GM23248 (cell line): ENCODE measurements around the gene SYNDIG1. TPM values are rescaled to one million over a fixed set of nuclear protein-coding genes. Genes with fewer than 3 reads are reported as not detected.

Source experiments
- DNase-seq: peaks from one replicate; pipeline ENCODE4 v3.0.0-alpha.2; 2015
- H2AFZ ChIP-seq: fragments of 200-600 bp; sonication (generic); 2 replicates; pipeline ENCODE4 v1.6.1; 2016; ENCODE audit warnings: antibody characterized with exemption
- H3F3A ChIP-seq: fragments of 200-600 bp; sonication (generic); 2 replicates; pipeline ENCODE4 v1.6.1; 2016; ENCODE audit warnings: mild to moderate bottlenecking, antibody characterized with exemption, mixed run types; ENCODE audit not compliant: insufficient read depth
- H3K27ac ChIP-seq: fragments of 200-600 bp; sonication (generic); 2 replicates; pipeline ENCODE4 v1.5.1; 2016; ENCODE audit warnings: mild to moderate bottlenecking
- H3K27me3 ChIP-seq: fragments of 200-600 bp; sonication (generic); replicated peaks from 2 replicates; pipeline ENCODE4 v1.6.1; 2016; ENCODE audit warnings: mild to moderate bottlenecking; ENCODE audit not compliant: insufficient read depth
- H3K36me3 ChIP-seq: fragments of 200-600 bp; sonication (generic); 2 replicates; pipeline ENCODE4 v1.6.1; 2016; ENCODE audit warnings: low read depth, mild to moderate bottlenecking
- H3K4me1 ChIP-seq: fragments of 200-600 bp; sonication (generic); 2 replicates; pipeline ENCODE4 v1.6.1; 2016; ENCODE audit warnings: mild to moderate bottlenecking; ENCODE audit not compliant: insufficient read depth
- H3K4me2 ChIP-seq: fragments of 200-600 bp; sonication (generic); one replicate; pipeline ENCODE4 v1.6.1; 2016; ENCODE audit warnings: mild to moderate bottlenecking; ENCODE audit not compliant: unreplicated experiment
- H3K4me3 ChIP-seq: fragments of 200-600 bp; sonication (generic); 2 replicates; pipeline ENCODE4 v1.5.1; 2016; ENCODE audit warnings: mild to moderate bottlenecking
- H3K79me2 ChIP-seq: fragments of 200-600 bp; sonication (generic); 2 replicates; pipeline ENCODE4 v1.6.1; 2016; ENCODE audit warnings: mild to moderate bottlenecking; ENCODE audit not compliant: insufficient read depth
- H3K9ac ChIP-seq: fragments of 200-600 bp; sonication (generic); 2 replicates; pipeline ENCODE4 v1.6.1; 2016; ENCODE audit warnings: mild to moderate bottlenecking
- H3K9me2 ChIP-seq: fragments of 200-600 bp; sonication (generic); 2 replicates; pipeline ENCODE4 v1.6.1; 2016; ENCODE audit warnings: mixed run types, mild to moderate bottlenecking, moderate library complexity; ENCODE audit not compliant: insufficient read depth
- H3K9me3 ChIP-seq: fragments of 200-600 bp; sonication (generic); one replicate; pipeline ENCODE4 v1.6.1; 2017; ENCODE audit warnings: low read depth
- H4K20me1 ChIP-seq: fragments of 200-600 bp; sonication (generic); 2 replicates; pipeline ENCODE4 v1.6.0; 2016; ENCODE audit not compliant: insufficient read depth
- EZH2 ChIP-seq: fragments of 200-600 bp; sonication (generic); IDR thresholded peaks from 2 replicates; pipeline ENCODE4 v1.6.1; 2018; ENCODE audit warnings: antibody characterized with exemption, mild to moderate bottlenecking; ENCODE audit not compliant: insufficient read depth, poor library complexity, severe bottlenecking
- EZH2phosphoT487 ChIP-seq: fragments of 200-600 bp; sonication (generic); IDR thresholded peaks from 2 replicates; pipeline ENCODE4 v1.6.1; 2018; ENCODE audit warnings: antibody characterized with exemption, moderate library complexity, mild to moderate bottlenecking, low read depth; ENCODE audit not compliant: insufficient read depth
- WGBS, 2 experiments: methylation state at CpG; one replicate each; pipeline ENCODE4 v1.1.6; 2015 to 2017; ENCODE audit warnings: low lambda C conversion rate in 2 of 2, low coverage in 1 of 2; ENCODE audit errors: missing lambda C conversion rate in 2 of 2; 5-methylcytosine and 5-hydroxymethylcytosine counted together
- in situ Hi-C: fragments of 300-500 bp; cut with MboI; formaldehyde crosslinking; loops from 2 replicates; pipeline ENCODE4 v1.15.0; 2020
- polyA plus RNA-seq: library from polyadenylated mRNA; unstranded; fragments of >200 nt; fragmentation: Nextera tagmentation; extraction: Ambion mirVana; gene quantifications from 2 replicates; pipeline ENCODE4 v1.2.1, GENCODE V29; 2016
- total RNA-seq: library from RNA; depleted of rRNA; stranded (reverse); fragments of >200 nt; shearing (Covaris generic); gene quantifications from 2 replicates; pipeline ENCODE4 v1.2.3, GENCODE V29; 2014

SYNDIG1 gene
- total and polyA plus RNA-seq, 2 experiments from 2014 or later, result 1.6 to 2.6 TPM

GRCh38 chr20:24662752-24663365 lies 193.4 kb downstream of the SYNDIG1 start:
- Histone ChIP-seq H3K9ac (no peak overlapping the region), H3K27me3 (0 out of 2 replicates have a peak, but pooled peaks cover 3% of the 10 kb centered on the region), H3F3A (no peaks in the 10 kb centered on the region), H3K79me2 (no peaks in the 10 kb centered on the region), H3K4me1 (no peaks in the 10 kb centered on the region; the same call in 1 of the 2 replicates), H3K4me2 (no peak overlapping the region), H3K9me2 (no peaks in the 10 kb centered on the region), H3K9me3 (no peaks in the 10 kb centered on the region), H2AFZ (no peak overlapping the region), H3K4me3 (no peak overlapping the region), H4K20me1 (no peaks in the 10 kb centered on the region), H3K36me3 (no peaks in the 10 kb centered on the region), H3K27ac (no peak overlapping the region)
- TF ChIP-seq EZH2phosphoT487, result no peak
- DNase-seq, result peak; percentile 50
- WGBS, 2 experiments, result 8 to 12% methylated on average over 11 of the region's 11 CpGs
- in situ Hi-C loops, result no loop called here

DNA sequence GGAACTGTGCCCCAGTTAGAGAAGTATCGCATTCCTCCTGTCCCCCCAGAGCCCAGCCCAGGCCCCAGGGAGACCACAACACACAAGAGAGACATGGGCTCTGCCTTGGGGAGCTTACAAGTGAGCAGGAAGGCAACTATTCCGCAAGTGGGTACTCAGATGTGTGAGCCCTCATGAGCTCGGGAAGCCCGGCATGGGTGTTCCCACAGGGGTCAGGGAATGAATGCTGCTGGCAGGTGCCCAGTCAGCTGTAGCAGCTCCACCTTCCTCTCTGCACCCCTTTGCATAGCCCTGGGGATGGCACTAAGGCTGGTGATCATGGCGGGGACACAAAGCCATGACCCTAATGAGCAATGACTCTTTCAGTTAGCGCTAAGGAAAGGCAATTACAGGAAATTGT lies 194.1 kb downstream of the SYNDIG1 start:
- Histone ChIP-seq H3K27me3 (0 out of 2 replicates have a peak, but pooled peaks cover 3% of the 10 kb centered on the region), H3K79me2 (no peaks in the 10 kb centered on the region), H3K4me2 (no peak overlapping the region), H3K4me1 (no peaks in the 10 kb centered on the region; the same call in 1 of the 2 replicates), H3K36me3 (no peaks in the 10 kb centered on the region), H2AFZ (no peak overlapping the region), H3K9me2 (no peaks in the 10 kb centered on the region), H3K9me3 (no peaks in the 10 kb centered on the region), H3K4me3 (no peak overlapping the region), H3K9ac (no peak overlapping the region), H3K27ac (no peak overlapping the region), H4K20me1 (no peaks in the 10 kb centered on the region), H3F3A (no peaks in the 10 kb centered on the region)
- no peak for TF ChIP-seq EZH2
- no peak for TF ChIP-seq EZH2phosphoT487
- no peak for DNase-seq
- WGBS, 2 experiments, result 94 to 97% methylated on average over 6 of the region's 6 CpGs
- in situ Hi-C loops, result no loop called here

DNA sequence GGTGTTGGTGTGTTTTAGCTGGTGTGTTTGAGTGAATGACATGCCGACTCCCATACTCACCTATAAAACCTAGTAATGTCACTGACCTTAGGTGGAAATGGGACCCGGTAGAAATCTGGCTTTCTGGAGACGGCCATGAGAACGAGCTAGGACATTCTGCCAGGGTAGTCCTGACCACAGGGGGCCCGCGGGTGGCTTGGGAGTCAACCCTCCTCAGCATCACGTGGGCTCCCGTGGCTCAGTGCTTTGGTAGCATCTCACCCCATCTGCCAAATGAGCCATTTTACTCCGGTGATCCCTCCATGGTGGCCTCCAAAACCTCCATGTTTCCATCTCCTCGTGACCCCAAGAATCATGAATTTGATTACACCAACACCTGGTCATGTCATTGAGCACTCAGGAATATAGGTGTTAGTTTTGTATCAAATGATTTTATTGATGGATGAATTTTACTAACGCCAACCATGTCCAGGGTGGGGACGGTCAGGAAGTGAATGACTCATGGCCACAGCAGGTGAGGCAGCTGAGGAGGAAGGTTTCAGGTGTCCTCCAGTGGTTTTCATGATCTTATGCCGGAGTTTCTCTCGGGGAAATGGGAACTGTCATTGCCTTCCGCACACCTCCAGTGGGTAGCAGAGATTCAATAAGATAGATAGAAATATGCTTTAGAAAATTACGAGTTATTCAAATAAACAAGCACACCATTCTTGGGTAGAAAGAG lies 195.0 kb downstream of the SYNDIG1 start:
- Histone ChIP-seq H3K9ac (no peak overlapping the region), H3K27ac (no peak overlapping the region), H4K20me1 (no peaks in the 10 kb centered on the region), H3K9me2 (no peaks in the 10 kb centered on the region), H3K9me3 (no peaks in the 10 kb centered on the region), H3F3A (no peaks in the 10 kb centered on the region), H3K4me2 (no peak overlapping the region), H3K4me1 (no peaks in the 10 kb centered on the region; the same call in 1 of the 2 replicates), H3K79me2 (no peaks in the 10 kb centered on the region), H3K27me3 (0 out of 2 replicates have a peak, but pooled peaks cover 3% of the 10 kb centered on the region), H3K4me3 (no peak overlapping the region), H3K36me3 (no peaks in the 10 kb centered on the region), H2AFZ (no peak overlapping the region)
- no peak for TF ChIP-seq EZH2phosphoT487
- TF ChIP-seq EZH2, result no peak
- 89% methylated on average over 16 of the region's 16 CpGs for WGBS, 2 experiments
- DNase-seq, result no peak
- in situ Hi-C loops, result no loop called here

DNA sequence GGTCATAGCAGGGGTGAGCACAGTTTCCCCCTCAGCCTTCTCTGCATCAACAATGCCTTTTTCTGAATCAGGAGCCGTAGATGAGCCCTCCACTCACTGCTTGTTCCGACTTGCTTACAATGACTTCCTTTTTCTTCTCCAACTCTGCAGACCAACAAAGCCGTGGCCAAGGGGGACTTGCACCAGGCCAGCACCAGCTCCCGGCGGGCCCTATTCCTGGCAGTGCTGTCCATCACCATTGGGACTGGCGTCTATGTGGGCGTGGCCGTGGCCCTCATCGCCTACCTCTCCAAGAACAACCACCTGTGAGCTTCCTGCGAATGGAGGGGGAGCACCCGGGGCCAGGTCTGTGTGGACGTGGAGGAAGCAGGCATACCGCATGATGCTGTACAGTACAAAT lies 195.8 kb downstream of the SYNDIG1 start:
- H3K4me1 ChIP-seq, result no peaks in the 10 kb centered on the region; the same call in 1 of the 2 replicates
- no peak overlapping the region for H3K27ac ChIP-seq
- H3K9me3 ChIP-seq, result no peaks in the 10 kb centered on the region
- H3K27me3 ChIP-seq, result 0 out of 2 replicates have a peak, but pooled peaks cover 3% of the 10 kb centered on the region
- H3K9me2 ChIP-seq, result no peaks in the 10 kb centered on the region
- TF ChIP-seq EZH2, result no peak
- no peak for TF ChIP-seq EZH2phosphoT487
- no peak overlapping the region for H3K9ac ChIP-seq
- H3K4me2 ChIP-seq, result no peak overlapping the region
- H3F3A ChIP-seq, result no peaks in the 10 kb centered on the region
- no peak overlapping the region for H2AFZ ChIP-seq
- WGBS, 2 experiments, result 83 to 88% methylated on average over 13 of the region's 13 CpGs
- H3K79me2 ChIP-seq, result no peaks in the 10 kb centered on the region
- no peak for DNase-seq
- in situ Hi-C loops, result no loop called here
- no peak overlapping the region for H3K4me3 ChIP-seq
- H4K20me1 ChIP-seq, result no peaks in the 10 kb centered on the region
- no peaks in the 10 kb centered on the region for H3K36me3 ChIP-seq
